ENCODE data around the gene CYP19A1. TPM values are rescaled to one million over a fixed set of nuclear protein-coding genes. Genes with fewer than 3 reads are reported as not detected.

Gene CYP19A1
- total and polyA plus RNA-seq, 7 donors = 0.10 to 4.7 (median 0.22) TPM

GRCh38 chr15:51260202-51260601, 78.2 kb downstream of the CYP19A1 start:
- H3K9me3 ChIP-seq = no peaks in the 10 kb centered on the region
- intact Hi-C loops (cut with DNase I) = no loop called here
- no peak for TF ChIP-seq CTCF (IDR thresholded peaks at IDR 0.05)
- H3K36me3 ChIP-seq (ENCODE audit: insufficient read depth in 1 of 2, low read depth in 1 of 2) = no peaks in the 10 kb centered on the region
- no peak overlapping the region for H3K4me3 ChIP-seq
- H3K27ac ChIP-seq = no peak overlapping the region
- no peaks in the 10 kb centered on the region for H3K4me1 ChIP-seq
- 72 to 74% (median 74%) methylated on average over 4 of the region's 4 CpGs for WGBS, 3 donors
- DNase-seq = no peak
- no peak for ATAC-seq
- H3K27me3 ChIP-seq (ENCODE audit: insufficient read depth in 3 of 3, low read length in 2 of 3) = no peaks in the 10 kb centered on the region

- Histone ChIP-seq H3K27me3 (ENCODE audit: insufficient read depth in 3 of 3, low read length in 2 of 3) (no peaks in the 10 kb centered on the region), H3K4me3 (no peak overlapping the region), H3K4me1 (no peaks in the 10 kb centered on the region), H3K36me3 (ENCODE audit: insufficient read depth in 1 of 2, low read depth in 1 of 2) (no peaks in the 10 kb centered on the region), H3K9me3 (no peaks in the 10 kb centered on the region), H3K27ac (no peak overlapping the region)
- intact Hi-C loops (cut with DNase I) = no loop called here
- WGBS, 3 donors = 87 to 95% (median 91%) methylated on average over 2 of the region's 2 CpGs
- DNase-seq (no peak), ATAC-seq (no peak)
- TF ChIP-seq CTCF (IDR thresholded peaks at IDR 0.05) = no peak
Observed at GRCh38 chr15:51255533-51255932, 82.9 kb downstream of the CYP19A1 start.

- DNase-seq (no peak), ATAC-seq (no peak)
- Histone ChIP-seq H3K4me3 (no peak overlapping the region), H3K27ac (no peak overlapping the region), H3K9me3 (no peaks in the 10 kb centered on the region), H3K36me3 (ENCODE audit: insufficient read depth in 1 of 2, low read depth in 1 of 2) (no peaks in the 10 kb centered on the region), H3K4me1 (no peaks in the 10 kb centered on the region), H3K27me3 (ENCODE audit: insufficient read depth in 3 of 3, low read length in 2 of 3) (peaks cover 0 to 3% (median 0%) of the 10 kb centered on the region in 3 donors)
- TF ChIP-seq CTCF (IDR thresholded peaks at IDR 0.05) = no peak
- WGBS, 3 donors = 53 to 77% (median 69%) methylated on average over 2 of the region's 2 CpGs
- intact Hi-C loops (cut with DNase I) = no loop called here
Observed at GRCh38 chr15:51253366-51253765, 85.0 kb downstream of the CYP19A1 start.

GRCh38 chr15:51252671-51253070, 85.7 kb downstream of the CYP19A1 start:
- DNase-seq (no peak), ATAC-seq (no peak)
- no peaks in the 10 kb centered on the region for H3K4me1 ChIP-seq
- no peak overlapping the region for H3K4me3 ChIP-seq
- peaks cover 0 to 3% (median 0%) of the 10 kb centered on the region in 3 donors for H3K27me3 ChIP-seq (ENCODE audit: insufficient read depth in 3 of 3, low read length in 2 of 3)
- no peaks in the 10 kb centered on the region for H3K9me3 ChIP-seq
- WGBS, 3 donors = 93 to 95% (median 95%) methylated on average over 3 of the region's 3 CpGs
- H3K27ac ChIP-seq = no peak overlapping the region
- TF ChIP-seq CTCF (IDR thresholded peaks at IDR 0.05) = no peak
- intact Hi-C loops (cut with DNase I) = no loop called here
- no peaks in the 10 kb centered on the region for H3K36me3 ChIP-seq (ENCODE audit: insufficient read depth in 1 of 2, low read depth in 1 of 2)

GRCh38 chr15:51251556-51251955, 86.8 kb downstream of the CYP19A1 start:
- ATAC-seq (no peak), DNase-seq (no peak)
- no peak overlapping the region for H3K27ac ChIP-seq
- intact Hi-C loops (cut with DNase I) = no loop called here
- H3K27me3 ChIP-seq (ENCODE audit: insufficient read depth in 3 of 3, low read length in 2 of 3) = peaks cover 0 to 3% (median 0%) of the 10 kb centered on the region in 3 donors
- WGBS, 3 donors = 69 to 88% (median 86%) methylated on average over 1 of the region's 1 CpG
- H3K36me3 ChIP-seq (ENCODE audit: insufficient read depth in 1 of 2, low read depth in 1 of 2) = no peaks in the 10 kb centered on the region
- H3K4me3 ChIP-seq = no peak overlapping the region
- H3K9me3 ChIP-seq = no peaks in the 10 kb centered on the region
- no peaks in the 10 kb centered on the region for H3K4me1 ChIP-seq
- no peak for TF ChIP-seq CTCF (IDR thresholded peaks at IDR 0.05)
